IMR-90 (cell line): Measurements from ENCODE around the gene PPP1R14D. TPM values are rescaled to one million over a fixed set of nuclear protein-coding genes. Genes with fewer than 3 reads are reported as not detected.

Source experiments
- ATAC-seq: fragments of 200-7000 bp; cut with Tn5 transposase; 2 replicates; pipeline ENCODE4 v1.9.1; 2020; ENCODE audit warnings: low read depth, mild to moderate bottlenecking, moderate library complexity
- Bru-seq: library from RNA; stranded (reverse); fragments of 400-500 nt; gene quantifications from one replicate; lab custom pipeline; 2021; lab: Mats Ljungman, UMichigan
- BruChase-seq, 2 experiments: library from RNA; stranded (reverse); fragments of 400-500 nt; gene quantifications; one replicate each; lab custom pipeline; 2021; lab: Mats Ljungman, UMichigan
- BruUV-seq: library from RNA; stranded (reverse); fragments of 400-500 nt; replicated peaks from 2 replicates; lab custom pipeline; 2021; lab: Mats Ljungman, UMichigan
- CTCF ChIA-PET: fragments of 300-600 bp; formaldehyde crosslinking; extraction: SDS; loops from one replicate; lab custom pipeline; 2021; ENCODE audit warnings: antibody characterized with exemption; lab: Yijun Ruan, JAX
- POLR2A ChIA-PET: fragments of 300-600 bp; sonication (Branson Sonifier 250); formaldehyde crosslinking; loops from one replicate; lab custom pipeline; 2022; ENCODE audit warnings: antibody characterized with exemption; ENCODE audit not compliant: unreplicated experiment; lab: Charles Lee
- DNase-seq: peaks from one replicate; pipeline ENCODE4 v3.0.0; 2013
- H2AFZ ChIP-seq: replicated peaks from 2 replicates; pipeline ENCODE3; 2013; ENCODE audit warnings: low read length, mild to moderate bottlenecking; ENCODE audit not compliant: poor library complexity
- H2AK5ac ChIP-seq: 2 replicates; pipeline ENCODE4 v1.6.1; 2013; ENCODE audit warnings: low read depth, low read length, inconsistent platforms
- H2AK9ac ChIP-seq: replicated peaks from 2 replicates; pipeline ENCODE3; 2013; ENCODE audit warnings: mild to moderate bottlenecking, low read depth, low read length, moderate library complexity; ENCODE audit not compliant: poor library complexity
- H2BK120ac ChIP-seq: 2 replicates; pipeline ENCODE4 v1.6.1; 2013; ENCODE audit warnings: low read depth, low read length, inconsistent platforms
- H2BK15ac ChIP-seq: 3 replicates; pipeline ENCODE4 v1.6.1; 2013; ENCODE audit warnings: low read depth, low read length, inconsistent platforms
- H2BK20ac ChIP-seq: 2 replicates; pipeline ENCODE4 v1.6.1; 2013; ENCODE audit warnings: low read depth, mild to moderate bottlenecking, inconsistent platforms, low read length, moderate library complexity
- H2BK5ac ChIP-seq: 2 replicates; pipeline ENCODE4 v1.6.1; 2013; ENCODE audit warnings: mild to moderate bottlenecking, low read depth, low read length, inconsistent platforms; ENCODE audit not compliant: poor library complexity, severe bottlenecking
- H3K14ac ChIP-seq: replicated peaks from 2 replicates; pipeline ENCODE4 v1.6.1; 2013; ENCODE audit warnings: low read depth, low read length, inconsistent platforms
- H3K18ac ChIP-seq: 2 replicates; pipeline ENCODE4 v1.6.1; 2013; ENCODE audit warnings: low read depth, low read length, control low read depth
- H3K23ac ChIP-seq: 2 replicates; pipeline ENCODE4 v1.6.1; 2013; ENCODE audit warnings: low read depth, low read length, inconsistent platforms
- H3K27ac ChIP-seq: 2 replicates; pipeline ENCODE4 v1.5.1; 2013; ENCODE audit warnings: mild to moderate bottlenecking, control low read depth, low read length; ENCODE audit not compliant: insufficient read depth
- H3K27me3 ChIP-seq: 2 replicates; pipeline ENCODE4 v1.6.1; 2013; ENCODE audit warnings: low read length; ENCODE audit not compliant: control insufficient read depth, insufficient read depth
- H3K36me3 ChIP-seq: 2 replicates; pipeline ENCODE4 v1.6.1; 2013; ENCODE audit warnings: low read length, mixed read lengths; ENCODE audit not compliant: control insufficient read depth, insufficient read depth
- H3K4ac ChIP-seq: 2 replicates; pipeline ENCODE4 v1.6.1; 2013; ENCODE audit warnings: low read depth, low read length, inconsistent platforms
- H3K4me1 ChIP-seq: 2 replicates; pipeline ENCODE4 v1.6.1; 2013; ENCODE audit warnings: low read length, mixed read lengths; ENCODE audit not compliant: control insufficient read depth, insufficient read depth
- H3K4me2 ChIP-seq: 2 replicates; pipeline ENCODE4 v1.6.1; 2013; ENCODE audit warnings: low read depth, mild to moderate bottlenecking, control low read depth, low read length, moderate library complexity
- H3K4me3 ChIP-seq: 2 replicates; pipeline ENCODE4 v1.5.1; 2013; ENCODE audit warnings: low read depth, mild to moderate bottlenecking, control low read depth, low read length, moderate library complexity; ENCODE audit not compliant: insufficient read depth
- H3K56ac ChIP-seq: 2 replicates; pipeline ENCODE4 v1.6.1; 2013; ENCODE audit warnings: low read length, inconsistent platforms; ENCODE audit not compliant: insufficient read depth; ENCODE audit errors: extremely low read depth
- H3K79me1 ChIP-seq, 2 experiments: 2 replicates each; pipeline ENCODE4 v1.6.1; 2013; ENCODE audit warnings: low read length in 2 of 2, inconsistent platforms in 1 of 2, low read depth in 1 of 2
- H3K9ac ChIP-seq: 2 replicates; pipeline ENCODE4 v1.6.1; 2013; ENCODE audit warnings: low read depth, low read length, control low read depth
- H3K9me1 ChIP-seq: 2 replicates; pipeline ENCODE4 v1.6.1; 2013; ENCODE audit warnings: low read length, inconsistent platforms; ENCODE audit not compliant: insufficient read depth
- H3K9me3 ChIP-seq: 2 replicates; pipeline ENCODE4 v1.6.1; 2013; ENCODE audit warnings: low read length; ENCODE audit not compliant: control insufficient read depth, insufficient read depth
- H4K20me1 ChIP-seq: 2 replicates; pipeline ENCODE4 v1.6.1; 2013; ENCODE audit warnings: low read length, inconsistent platforms; ENCODE audit not compliant: insufficient read depth
- H4K5ac ChIP-seq: 2 replicates; pipeline ENCODE4 v1.6.1; 2013; ENCODE audit warnings: mild to moderate bottlenecking, low read depth, low read length, control low read depth
- H4K8ac ChIP-seq, 2 experiments: 2 replicates each; pipeline ENCODE4 v1.6.1; 2013; ENCODE audit warnings: low read depth in 2 of 2, low read length in 2 of 2, control low read depth in 1 of 2, inconsistent platforms in 1 of 2
- H4K91ac ChIP-seq: 2 replicates; pipeline ENCODE4 v1.6.1; 2013; ENCODE audit warnings: low read depth, low read length, inconsistent platforms; ENCODE audit not compliant: insufficient read depth
- BHLHE40 ChIP-seq: fragments of 150-350 bp; IDR thresholded peaks from 2 replicates; pipeline ENCODE4 v1.6.1; 2016; ENCODE audit warnings: mild to moderate bottlenecking, low read depth, low read length
- CEBPB ChIP-seq: IDR thresholded peaks from 2 replicates; pipeline ENCODE4 v1.6.1; 2012; ENCODE audit warnings: low read depth, low read length, improper control_type of control experiment
- CHD1 ChIP-seq: IDR thresholded peaks from 2 replicates; pipeline ENCODE4 v1.6.1; 2012; ENCODE audit warnings: low read depth, low read length, improper control_type of control experiment
- FOS ChIP-seq: fragments of 150-350 bp; IDR thresholded peaks from 2 replicates; pipeline ENCODE4 v1.6.1; 2016; ENCODE audit warnings: low read depth, low read length
- MAFK ChIP-seq: IDR thresholded peaks from 2 replicates; pipeline ENCODE4 v1.6.1; 2012; ENCODE audit warnings: low read depth, low read length, improper control_type of control experiment
- MAZ ChIP-seq: IDR thresholded peaks from 2 replicates; pipeline ENCODE4 v1.6.1; 2012; ENCODE audit warnings: low read depth, mild to moderate bottlenecking, low read length, improper control_type of control experiment, moderate library complexity, borderline replicate concordance
- MXI1 ChIP-seq: IDR thresholded peaks from 2 replicates; pipeline ENCODE4 v1.6.1; 2012; ENCODE audit warnings: low read depth, mild to moderate bottlenecking, low read length, moderate library complexity, borderline replicate concordance
- NFE2L2 ChIP-seq: fragments of 150-350 bp; IDR thresholded peaks from 2 replicates; pipeline ENCODE4 v1.6.1; 2016; ENCODE audit warnings: low read depth, mild to moderate bottlenecking, low read length
- POLR2A ChIP-seq: IDR thresholded peaks from 2 replicates; pipeline ENCODE4 v1.6.1; 2012; ENCODE audit warnings: mild to moderate bottlenecking, low read depth, low read length
- RAD21 ChIP-seq: IDR thresholded peaks from 2 replicates; pipeline ENCODE4 v1.6.1; 2012; ENCODE audit warnings: low read length, improper control_type of control experiment
- RCOR1 ChIP-seq: IDR thresholded peaks from 2 replicates; pipeline ENCODE4 v1.6.1; 2012; ENCODE audit warnings: mild to moderate bottlenecking, low read length, improper control_type of control experiment; ENCODE audit not compliant: insufficient replicate concordance
- SMC3 ChIP-seq: fragments of 150-350 bp; IDR thresholded peaks from 2 replicates; pipeline ENCODE4 v1.6.1; 2016; ENCODE audit warnings: low read depth, mild to moderate bottlenecking, antibody characterized with exemption, low read length, moderate library complexity
- WGBS, 2 experiments: methylation state at CpG; one replicate each; pipeline versions ENCODE4 v1.1.5 to v1.1.7; 2013; ENCODE audit warnings: missing lambda C conversion rate in 2 of 2; ENCODE audit not compliant: insufficient read length in 1 of 2; ENCODE audit errors: extremely low coverage in 2 of 2; 5-methylcytosine and 5-hydroxymethylcytosine counted together
- dilution Hi-C: fragments of 300-500 bp; cut with HindIII; formaldehyde crosslinking; loops from one replicate; pipeline ENCODE4 v1.14.3; 2018; ENCODE audit warnings: low sequenced_read_pairs; ENCODE audit not compliant: unreplicated experiment
- in situ Hi-C: fragments of 300-500 bp; cut with MboI; formaldehyde crosslinking; loops from 3 replicates; pipeline ENCODE4 v1.14.3; 2019; ENCODE audit warnings: low sequenced_read_pairs, inconsistent platforms, mixed read lengths
- intact Hi-C: fragments of 100-400 bp; cut with micrococcal nuclease; formaldehyde crosslinking; loops from 2 replicates; pipeline ENCODE4 v1.10.0; 2022
- long read RNA-seq: library from polyadenylated mRNA; unstranded; transcript quantifications from one replicate; pipeline ENCODE4 v2.0.0, GENCODE V29; 2021; ENCODE audit not compliant: unreplicated experiment
- polyA plus RNA-seq, 3 experiments: library from polyadenylated mRNA; depleted of rRNA; stranded (reverse); fragments of >200 nt; gene quantifications; 2 replicates each; pipeline ENCODE4 v1.2.3, GENCODE V29; 2012; ENCODE audit warnings: low replicate concordance in 1 of 3
- total RNA-seq: library from RNA; depleted of rRNA; stranded (reverse); fragments of >200 nt; gene quantifications from 2 replicates; pipeline ENCODE4 v1.2.3, GENCODE V29; 2012; rRNA removed
- TF ChIP-seq, protein P1 (sequence below): conservative IDR thresholded peaks from 2 replicates; pipeline ENCODE4 v1.5.1; 2012; ENCODE audit warnings: mild to moderate bottlenecking, low read depth, low read length, improper control_type of control experiment
- TF ChIP-seq, protein P2 (sequence below): fragments of 150-350 bp; IDR thresholded peaks from 2 replicates; pipeline ENCODE4 v1.6.1; 2016; ENCODE audit warnings: low read depth, mild to moderate bottlenecking, low read length, moderate library complexity, borderline replicate concordance
- TF ChIP-seq, protein P3 (sequence below): fragments of 150-350 bp; IDR thresholded peaks from 2 replicates; pipeline ENCODE4 v1.6.1; 2017; ENCODE audit warnings: mild to moderate bottlenecking, antibody characterized with exemption, low read length, low read depth

Gene PPP1R14D
- total RNA-seq (not detected in 2 replicates), polyA plus RNA-seq (2012; rRNA removed) (not detected in 2 replicates), Bru-seq, nascent RNA (not detected), BruChase-seq, experiment 1, labeled RNA remaining after a 6-hour chase (not detected), BruChase-seq, experiment 2, labeled RNA remaining after a 2-hour chase (not detected)
- polyA plus RNA-seq (2012; cell fraction: cytosol; rRNA removed), result not detected in 2 replicates
- not detected in 2 replicates for polyA plus RNA-seq (2012; cell fraction: nucleus; rRNA removed; ENCODE audit: low replicate concordance)
- long read RNA-seq, result 0 reads

GRCh38 chr15:40828447-40829036, at the start of gene PPP1R14D:
Gene PPP1R14D (minus strand): TSS chr15:40828708. CDS start chr15:40828641, 67 bp downstream.
- Histone ChIP-seq H3K79me1 (no peaks in the 10 kb centered on the region), H4K91ac (no peak within 1 kb of the TSS), H3K9me3 (no peaks in the 10 kb centered on the region), H3K4me1 (peaks cover 11% of the 10 kb centered on the region), H2AK5ac (no peak within 1 kb of the TSS), H3K4me2 (no peak within 1 kb of the TSS), H3K23ac (no peak within 1 kb of the TSS), H2AK9ac (no peak within 1 kb of the TSS), H2AFZ (peak within 1 kb of the TSS; percentile 10), H3K36me3 (no peaks in the 10 kb centered on the region), H3K14ac (no peak within 1 kb of the TSS), H2BK5ac (no peak within 1 kb of the TSS), H4K5ac (no peak within 1 kb of the TSS), H3K27ac (no peak within 1 kb of the TSS), H3K4me3 (no peak within 1 kb of the TSS), H3K9ac (no peak within 1 kb of the TSS), H4K8ac (no peak within 1 kb of the TSS), H2BK15ac (no peak within 1 kb of the TSS), H3K18ac (no peak within 1 kb of the TSS), H3K27me3 (peaks cover 6% of the 10 kb centered on the region; the same call in 1 of the 2 replicates), H2BK20ac (no peak within 1 kb of the TSS), H3K4ac (no peak within 1 kb of the TSS), H3K56ac (no peak within 1 kb of the TSS), H3K9me1 (peaks cover 5% of the 10 kb centered on the region), H2BK120ac (no peak within 1 kb of the TSS), H4K20me1 (no peaks in the 10 kb centered on the region; the same call in 1 of the 2 replicates)
- dilution Hi-C loops, result no loop called here
- WGBS, 2 experiments, result 95% methylated on average over 4 of the region's 6 CpGs; no CpG with 5 or more reads in 1 of the 2 experiments
- POLR2A ChIA-PET, result no interaction called here
- intact Hi-C loops, result no loop called here
- CTCF ChIA-PET, result no interaction called here
- DNase-seq (no peak), ATAC-seq (no peak)
- BruUV-seq, result no TSS peak
- in situ Hi-C loops, result no loop called here
- no peak for TF ChIP-seq SMC3
- no peak for TF ChIP-seq POLR2A
- TF ChIP-seq BHLHE40, result no peak
- no peak for TF ChIP-seq NFE2L2
- no peak for TF ChIP-seq FOS
- TF ChIP-seq RCOR1, result no peak
- TF ChIP-seq CHD1, result no peak
- TF ChIP-seq, protein P1, sequence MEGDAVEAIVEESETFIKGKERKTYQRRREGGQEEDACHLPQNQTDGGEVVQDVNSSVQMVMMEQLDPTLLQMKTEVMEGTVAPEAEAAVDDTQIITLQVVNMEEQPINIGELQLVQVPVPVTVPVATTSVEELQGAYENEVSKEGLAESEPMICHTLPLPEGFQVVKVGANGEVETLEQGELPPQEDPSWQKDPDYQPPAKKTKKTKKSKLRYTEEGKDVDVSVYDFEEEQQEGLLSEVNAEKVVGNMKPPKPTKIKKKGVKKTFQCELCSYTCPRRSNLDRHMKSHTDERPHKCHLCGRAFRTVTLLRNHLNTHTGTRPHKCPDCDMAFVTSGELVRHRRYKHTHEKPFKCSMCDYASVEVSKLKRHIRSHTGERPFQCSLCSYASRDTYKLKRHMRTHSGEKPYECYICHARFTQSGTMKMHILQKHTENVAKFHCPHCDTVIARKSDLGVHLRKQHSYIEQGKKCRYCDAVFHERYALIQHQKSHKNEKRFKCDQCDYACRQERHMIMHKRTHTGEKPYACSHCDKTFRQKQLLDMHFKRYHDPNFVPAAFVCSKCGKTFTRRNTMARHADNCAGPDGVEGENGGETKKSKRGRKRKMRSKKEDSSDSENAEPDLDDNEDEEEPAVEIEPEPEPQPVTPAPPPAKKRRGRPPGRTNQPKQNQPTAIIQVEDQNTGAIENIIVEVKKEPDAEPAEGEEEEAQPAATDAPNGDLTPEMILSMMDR, result no peak
- TF ChIP-seq CEBPB, result no peak
- TF ChIP-seq, protein P2, sequence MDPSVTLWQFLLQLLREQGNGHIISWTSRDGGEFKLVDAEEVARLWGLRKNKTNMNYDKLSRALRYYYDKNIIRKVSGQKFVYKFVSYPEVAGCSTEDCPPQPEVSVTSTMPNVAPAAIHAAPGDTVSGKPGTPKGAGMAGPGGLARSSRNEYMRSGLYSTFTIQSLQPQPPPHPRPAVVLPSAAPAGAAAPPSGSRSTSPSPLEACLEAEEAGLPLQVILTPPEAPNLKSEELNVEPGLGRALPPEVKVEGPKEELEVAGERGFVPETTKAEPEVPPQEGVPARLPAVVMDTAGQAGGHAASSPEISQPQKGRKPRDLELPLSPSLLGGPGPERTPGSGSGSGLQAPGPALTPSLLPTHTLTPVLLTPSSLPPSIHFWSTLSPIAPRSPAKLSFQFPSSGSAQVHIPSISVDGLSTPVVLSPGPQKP, result no peak
- no peak for TF ChIP-seq MXI1
- TF ChIP-seq MAFK, result no peak
- TF ChIP-seq MAZ, result no peak
- TF ChIP-seq RAD21, result no peak
- TF ChIP-seq, protein P3, sequence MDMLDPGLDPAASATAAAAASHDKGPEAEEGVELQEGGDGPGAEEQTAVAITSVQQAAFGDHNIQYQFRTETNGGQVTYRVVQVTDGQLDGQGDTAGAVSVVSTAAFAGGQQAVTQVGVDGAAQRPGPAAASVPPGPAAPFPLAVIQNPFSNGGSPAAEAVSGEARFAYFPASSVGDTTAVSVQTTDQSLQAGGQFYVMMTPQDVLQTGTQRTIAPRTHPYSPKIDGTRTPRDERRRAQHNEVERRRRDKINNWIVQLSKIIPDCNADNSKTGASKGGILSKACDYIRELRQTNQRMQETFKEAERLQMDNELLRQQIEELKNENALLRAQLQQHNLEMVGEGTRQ, result no peak
